ENCODE measurements around the gene U2AF1L4. TPM values are rescaled to one million over a fixed set of nuclear protein-coding genes. Genes with fewer than 3 reads are reported as not detected.

Gene U2AF1L4
- total RNA-seq, 2 donors from 2014 or later = 14.6 to 45.0 TPM

DNA sequence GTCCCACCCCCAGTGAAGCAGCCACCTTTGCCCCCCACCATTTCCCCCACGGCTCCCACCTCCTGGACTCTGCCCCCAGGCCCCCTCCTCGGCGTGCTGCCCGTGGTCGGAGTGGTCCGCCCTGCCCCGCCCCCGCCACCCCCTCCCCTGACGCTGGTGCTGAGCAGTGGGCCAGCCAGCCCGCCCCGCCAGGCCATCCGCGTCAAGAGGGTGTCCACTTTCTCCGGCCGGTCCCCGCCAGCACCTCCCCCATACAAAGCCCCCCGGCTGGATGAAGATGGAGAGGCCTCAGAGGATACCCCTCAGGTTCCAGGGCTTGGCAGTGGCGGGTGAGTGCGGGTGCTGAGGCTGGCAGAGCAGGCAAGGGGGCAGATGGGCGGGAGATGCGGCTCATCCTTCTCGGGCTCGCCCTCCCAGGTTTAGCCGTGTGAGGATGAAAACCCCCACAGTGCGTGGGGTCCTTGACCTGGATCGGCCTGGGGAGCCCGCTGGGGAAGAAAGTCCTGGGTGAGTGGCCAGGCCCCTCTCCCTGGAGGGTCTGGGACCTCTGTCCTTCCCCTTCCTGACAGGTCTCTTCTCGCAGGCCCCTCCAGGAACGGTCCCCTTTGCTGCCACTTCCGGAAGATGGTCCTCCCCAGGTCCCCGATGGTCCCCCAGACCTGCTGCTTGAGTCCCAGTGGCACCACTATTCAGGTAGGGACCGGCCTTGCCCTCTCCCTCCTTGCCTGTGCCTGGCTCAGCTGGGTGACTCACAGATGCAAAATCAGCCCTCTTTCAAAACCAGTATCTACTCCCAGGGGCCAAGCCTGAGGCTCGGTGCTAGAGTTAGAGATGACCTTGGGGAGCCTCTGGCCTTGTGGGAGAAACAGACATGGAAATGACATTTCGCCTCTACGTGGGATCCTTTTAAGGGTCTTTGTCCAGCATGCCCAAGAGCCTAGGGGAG, 11.8 kb downstream of the U2AF1L4 start:
- Histone ChIP-seq H3K36me3 (peaks cover 11 to 47% of the 10 kb centered on the region in 2 donors), H3K4me1 (replicated peaks) (peaks cover 3% of the 10 kb centered on the region), H3K27ac (no peak overlapping the region), H3K4me3 (no peak overlapping the region), H3K27me3 (replicated peaks; ENCODE audit: insufficient read depth) (no peaks in the 10 kb centered on the region), H3K9me3 (no peaks in the 10 kb centered on the region)
- no peak for DNase-seq (ENCODE audit: low spot score)
- TF ChIP-seq POLR2A (IDR thresholded peaks at IDR 0.05) = no peak
- TF ChIP-seq POLR2AphosphoS5 (IDR thresholded peaks at IDR 0.05) = no peak
- TF ChIP-seq, protein P1, sequence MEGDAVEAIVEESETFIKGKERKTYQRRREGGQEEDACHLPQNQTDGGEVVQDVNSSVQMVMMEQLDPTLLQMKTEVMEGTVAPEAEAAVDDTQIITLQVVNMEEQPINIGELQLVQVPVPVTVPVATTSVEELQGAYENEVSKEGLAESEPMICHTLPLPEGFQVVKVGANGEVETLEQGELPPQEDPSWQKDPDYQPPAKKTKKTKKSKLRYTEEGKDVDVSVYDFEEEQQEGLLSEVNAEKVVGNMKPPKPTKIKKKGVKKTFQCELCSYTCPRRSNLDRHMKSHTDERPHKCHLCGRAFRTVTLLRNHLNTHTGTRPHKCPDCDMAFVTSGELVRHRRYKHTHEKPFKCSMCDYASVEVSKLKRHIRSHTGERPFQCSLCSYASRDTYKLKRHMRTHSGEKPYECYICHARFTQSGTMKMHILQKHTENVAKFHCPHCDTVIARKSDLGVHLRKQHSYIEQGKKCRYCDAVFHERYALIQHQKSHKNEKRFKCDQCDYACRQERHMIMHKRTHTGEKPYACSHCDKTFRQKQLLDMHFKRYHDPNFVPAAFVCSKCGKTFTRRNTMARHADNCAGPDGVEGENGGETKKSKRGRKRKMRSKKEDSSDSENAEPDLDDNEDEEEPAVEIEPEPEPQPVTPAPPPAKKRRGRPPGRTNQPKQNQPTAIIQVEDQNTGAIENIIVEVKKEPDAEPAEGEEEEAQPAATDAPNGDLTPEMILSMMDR (IDR thresholded peaks at IDR 0.05) = no peak
- 88% methylated on average over 30 of the region's 35 CpGs for WGBS
- intact Hi-C loops (cut with DNase I) = no loop called here

DNA sequence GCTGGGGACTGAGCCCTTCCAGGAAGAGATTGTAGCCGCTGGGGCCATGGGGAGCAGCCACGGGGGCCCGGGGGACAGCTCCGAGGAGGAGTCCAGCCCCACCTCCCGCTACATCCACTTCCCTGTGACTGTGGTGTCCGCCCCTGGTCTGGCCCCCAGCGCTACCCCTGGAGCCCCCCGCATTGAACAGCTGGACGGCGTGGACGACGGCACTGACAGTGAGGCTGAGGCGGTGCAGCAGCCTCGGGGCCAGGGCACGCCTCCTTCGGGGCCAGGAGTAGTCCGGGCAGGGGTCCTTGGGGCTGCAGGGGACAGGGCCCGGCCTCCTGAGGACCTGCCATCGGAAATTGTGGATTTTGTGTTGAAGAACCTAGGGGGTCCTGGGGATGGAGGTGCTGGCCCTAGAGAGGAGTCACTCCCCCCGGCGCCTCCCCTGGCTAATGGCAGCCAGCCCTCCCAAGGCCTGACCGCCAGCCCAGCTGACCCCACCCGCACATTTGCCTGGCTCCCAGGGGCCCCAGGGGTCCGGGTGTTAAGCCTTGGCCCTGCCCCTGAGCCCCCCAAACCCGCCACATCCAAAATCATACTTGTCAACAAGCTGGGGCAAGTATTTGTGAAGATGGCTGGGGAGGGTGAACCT, 12.6 kb downstream of the U2AF1L4 start:
- Histone ChIP-seq H3K4me3 (no peak overlapping the region), H3K36me3 (peaks cover 15 to 47% of the 10 kb centered on the region in 2 donors), H3K4me1 (replicated peaks) (peaks cover 3% of the 10 kb centered on the region), H3K9me3 (no peaks in the 10 kb centered on the region), H3K27ac (no peak overlapping the region), H3K27me3 (replicated peaks; ENCODE audit: insufficient read depth) (no peaks in the 10 kb centered on the region)
- DNase-seq (ENCODE audit: low spot score) = no peak
- TF ChIP-seq, protein P1 (IDR thresholded peaks at IDR 0.05) = no peak
- TF ChIP-seq POLR2AphosphoS5 (IDR thresholded peaks at IDR 0.05) = no peak
- no peak for TF ChIP-seq POLR2A (IDR thresholded peaks at IDR 0.05)
- WGBS = 88% methylated on average over 23 of the region's 25 CpGs
- intact Hi-C loops (cut with DNase I) = no loop called here

DNA sequence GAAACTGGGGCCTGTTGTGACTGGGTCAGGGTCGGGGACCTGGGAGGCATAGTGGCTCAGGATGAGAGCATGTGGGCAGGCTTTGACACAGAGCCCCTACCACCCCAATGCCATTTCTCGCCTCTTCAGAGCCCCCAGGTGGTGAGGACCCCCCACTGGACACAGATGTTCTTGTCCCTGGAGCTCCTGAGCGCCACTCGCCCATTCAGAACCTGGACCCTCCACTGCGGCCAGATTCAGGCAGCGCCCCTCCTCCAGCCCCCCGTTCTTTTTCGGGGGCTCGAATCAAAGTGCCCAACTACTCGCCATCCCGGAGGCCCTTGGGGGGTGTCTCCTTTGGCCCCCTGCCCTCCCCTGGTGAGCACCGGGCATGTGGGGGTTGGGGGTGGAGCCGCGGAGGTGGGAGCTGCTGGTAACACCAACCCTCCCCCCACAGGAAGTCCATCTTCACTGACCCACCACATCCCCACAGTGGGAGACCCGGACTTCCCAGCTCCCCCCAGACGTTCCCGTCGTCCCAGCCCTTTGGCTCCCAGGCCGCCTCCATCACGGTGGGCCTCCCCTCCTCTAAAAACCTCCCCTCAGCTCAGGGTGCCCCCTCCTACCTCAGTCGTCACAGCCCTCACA, 13.3 kb downstream of the U2AF1L4 start:
- Histone ChIP-seq H3K27me3 (replicated peaks; ENCODE audit: insufficient read depth) (no peaks in the 10 kb centered on the region), H3K4me3 (no peak overlapping the region), H3K4me1 (replicated peaks) (peaks cover 3% of the 10 kb centered on the region), H3K9me3 (no peaks in the 10 kb centered on the region), H3K36me3 (peaks cover 22 to 53% of the 10 kb centered on the region in 2 donors), H3K27ac (no peak overlapping the region)
- DNase-seq (ENCODE audit: low spot score) = no peak
- intact Hi-C loops (cut with DNase I) = no loop called here
- WGBS = 82% methylated on average over 21 of the region's 21 CpGs
- TF ChIP-seq, protein P1 (IDR thresholded peaks at IDR 0.05) = no peak
- TF ChIP-seq POLR2A (IDR thresholded peaks at IDR 0.05) (no peak), POLR2AphosphoS5 (IDR thresholded peaks at IDR 0.05) (no peak)

DNA sequence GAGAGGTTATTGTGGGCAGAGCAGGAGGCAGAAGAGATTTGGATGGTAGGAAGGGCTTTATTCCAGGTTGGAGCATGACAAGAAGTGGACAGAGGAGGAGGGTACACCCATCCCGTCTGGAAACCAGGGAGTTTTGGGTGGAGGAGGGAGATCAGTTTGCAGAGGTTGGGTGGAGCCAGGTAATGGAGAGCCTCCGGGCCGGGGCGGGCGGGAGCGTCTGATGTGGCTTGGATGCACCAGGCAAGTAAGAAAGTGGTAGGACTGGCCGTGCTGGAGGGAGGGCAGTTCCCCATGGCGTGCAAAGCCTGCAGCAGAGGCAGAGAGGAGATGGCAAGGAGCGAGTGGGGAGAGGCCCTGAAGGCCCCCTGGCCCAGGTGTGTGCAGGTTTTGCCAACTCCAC, 13.9 kb downstream of the U2AF1L4 start:
- WGBS = 57% methylated on average over 9 of the region's 9 CpGs
- DNase-seq (ENCODE audit: low spot score) = peak; percentile 74
- Histone ChIP-seq H3K27me3 (replicated peaks; ENCODE audit: insufficient read depth) (no peaks in the 10 kb centered on the region), H3K9me3 (no peaks in the 10 kb centered on the region), H3K4me1 (replicated peaks) (peaks cover 3% of the 10 kb centered on the region), H3K27ac (peak overlapping the region in 1 of 2 donors; percentile 1), H3K36me3 (peaks cover 22 to 57% of the 10 kb centered on the region in 2 donors), H3K4me3 (no peak overlapping the region)
- TF ChIP-seq POLR2A (IDR thresholded peaks at IDR 0.05) (no peak), POLR2AphosphoS5 (IDR thresholded peaks at IDR 0.05) (peak; percentile 34)
- intact Hi-C loops (cut with DNase I) = no loop called here

DNA sequence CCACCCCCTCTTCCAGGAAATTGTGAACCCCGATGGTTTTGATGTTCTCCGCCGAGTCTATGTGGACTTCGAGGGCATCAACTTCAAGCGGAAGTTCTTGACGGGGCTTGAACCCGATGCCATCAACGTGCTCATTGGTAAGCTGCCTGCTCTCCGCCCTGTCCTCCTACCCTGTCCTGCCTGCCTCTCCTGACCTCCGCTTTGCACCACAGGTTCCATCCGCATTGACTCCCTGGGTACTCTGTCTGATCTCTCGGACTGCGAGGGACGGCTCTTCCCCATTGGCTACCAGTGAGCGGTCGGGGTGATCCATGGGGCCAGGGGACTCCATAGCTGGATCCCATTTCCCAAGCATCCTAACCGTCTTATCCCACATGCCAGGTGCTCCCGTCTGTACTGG, 14.9 kb downstream of the U2AF1L4 start:
- TF ChIP-seq, protein P1 (IDR thresholded peaks at IDR 0.05) = no peak
- TF ChIP-seq POLR2A (IDR thresholded peaks at IDR 0.05) = no peak
- no peak for TF ChIP-seq POLR2AphosphoS5 (IDR thresholded peaks at IDR 0.05)
- 89% methylated on average over 18 of the region's 18 CpGs for WGBS
- Histone ChIP-seq H3K27me3 (replicated peaks; ENCODE audit: insufficient read depth) (no peaks in the 10 kb centered on the region), H3K4me1 (replicated peaks) (peaks cover 3% of the 10 kb centered on the region), H3K9me3 (no peaks in the 10 kb centered on the region), H3K27ac (no peak overlapping the region), H3K36me3 (peaks cover 25 to 66% of the 10 kb centered on the region in 2 donors), H3K4me3 (no peak overlapping the region)
- no peak for DNase-seq (ENCODE audit: low spot score)
- intact Hi-C loops (cut with DNase I) = no loop called here
